ENCODE data around the gene NVL. TPM values are rescaled to one million over a fixed set of nuclear protein-coding genes. Genes with fewer than 3 reads are reported as not detected.
"Not testable (repeated sequence)": the region's sequence is repeated elsewhere in the genome, so short reads cannot be mapped to it uniquely, and the experiment has no call there.

NVL gene
- total and polyA plus RNA-seq, 9 donors, result 17.3 to 26.4 (median 21.1) TPM

DNA sequence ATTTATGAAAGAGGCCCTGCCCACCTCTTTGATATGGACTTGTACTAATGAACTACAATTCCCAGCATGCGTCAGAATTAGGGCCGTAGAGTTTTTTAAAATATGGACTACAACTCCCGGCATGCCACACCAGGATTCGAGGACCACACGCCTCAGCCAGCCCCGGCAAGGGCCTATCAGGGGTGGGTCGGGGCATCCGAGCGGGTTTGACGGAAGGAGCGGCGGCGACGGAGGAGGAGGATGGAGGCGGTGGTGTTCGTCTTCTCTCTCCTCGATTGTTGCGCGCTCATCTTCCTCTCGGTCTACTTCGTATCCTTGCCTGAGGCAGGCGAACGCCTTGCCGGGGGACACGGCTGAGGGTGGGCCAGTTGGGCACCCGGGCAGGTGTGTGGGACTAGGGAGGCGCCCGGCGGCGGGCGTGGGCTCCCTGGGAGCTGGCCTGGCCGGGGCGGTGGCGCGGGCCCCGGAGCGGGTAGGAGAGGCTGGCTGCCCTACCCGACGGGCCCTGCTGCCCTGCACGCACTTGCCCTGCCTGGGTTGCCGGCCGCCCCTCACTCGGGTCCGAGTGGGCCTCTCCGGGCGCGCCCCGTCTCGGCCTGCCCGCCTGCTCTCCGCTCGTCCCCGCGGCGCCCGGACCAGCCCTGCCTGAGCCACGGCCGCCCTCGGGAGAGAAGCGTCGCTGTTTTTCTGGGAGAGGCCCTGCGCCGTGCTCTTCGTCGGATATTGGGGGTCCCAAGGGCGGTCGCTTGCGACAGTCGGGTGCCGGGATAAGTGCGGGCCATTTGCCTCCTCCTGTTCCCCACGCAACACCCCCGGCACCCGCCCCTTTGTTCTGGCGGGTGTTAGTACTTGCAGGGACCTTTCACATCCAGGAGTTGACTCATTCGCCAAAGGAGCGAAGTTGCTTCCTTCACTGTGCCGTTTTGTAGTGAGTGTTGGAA is 27.0 kb upstream of the NVL start, which contains the start of gene CNIH4:
Gene CNIH4 (plus strand): TSS at position 195 of the 941 bp plus-strand sequence. CDS start 46 bp downstream, at position 241.
- H3K4me3 ChIP-seq (ENCODE audit: low read length), result peak within 1 kb of the TSS; percentile 84
- peak within 1 kb of the TSS; percentile 88 for H3K27ac ChIP-seq (ENCODE audit: low read length)
- peaks cover 6% of the 10 kb centered on the region for H3K36me3 ChIP-seq (ENCODE audit: control insufficient read depth, insufficient read depth, low read length)
- WGBS (ENCODE audit: insufficient coverage), result under 1% methylated on average over 53 of the region's 78 CpGs
- DNase-seq, result peak; percentile 99
- peaks cover 4% of the 10 kb centered on the region for H3K4me1 ChIP-seq (ENCODE audit: control insufficient read depth, insufficient read depth, low read length)
- no peaks in the 10 kb centered on the region for H3K27me3 ChIP-seq (ENCODE audit: control insufficient read depth, insufficient read depth, low read length)
- H3K9me3 ChIP-seq (replicated peaks; ENCODE audit: control insufficient read depth, low read depth, low read length), result no peaks in the 10 kb centered on the region

DNA sequence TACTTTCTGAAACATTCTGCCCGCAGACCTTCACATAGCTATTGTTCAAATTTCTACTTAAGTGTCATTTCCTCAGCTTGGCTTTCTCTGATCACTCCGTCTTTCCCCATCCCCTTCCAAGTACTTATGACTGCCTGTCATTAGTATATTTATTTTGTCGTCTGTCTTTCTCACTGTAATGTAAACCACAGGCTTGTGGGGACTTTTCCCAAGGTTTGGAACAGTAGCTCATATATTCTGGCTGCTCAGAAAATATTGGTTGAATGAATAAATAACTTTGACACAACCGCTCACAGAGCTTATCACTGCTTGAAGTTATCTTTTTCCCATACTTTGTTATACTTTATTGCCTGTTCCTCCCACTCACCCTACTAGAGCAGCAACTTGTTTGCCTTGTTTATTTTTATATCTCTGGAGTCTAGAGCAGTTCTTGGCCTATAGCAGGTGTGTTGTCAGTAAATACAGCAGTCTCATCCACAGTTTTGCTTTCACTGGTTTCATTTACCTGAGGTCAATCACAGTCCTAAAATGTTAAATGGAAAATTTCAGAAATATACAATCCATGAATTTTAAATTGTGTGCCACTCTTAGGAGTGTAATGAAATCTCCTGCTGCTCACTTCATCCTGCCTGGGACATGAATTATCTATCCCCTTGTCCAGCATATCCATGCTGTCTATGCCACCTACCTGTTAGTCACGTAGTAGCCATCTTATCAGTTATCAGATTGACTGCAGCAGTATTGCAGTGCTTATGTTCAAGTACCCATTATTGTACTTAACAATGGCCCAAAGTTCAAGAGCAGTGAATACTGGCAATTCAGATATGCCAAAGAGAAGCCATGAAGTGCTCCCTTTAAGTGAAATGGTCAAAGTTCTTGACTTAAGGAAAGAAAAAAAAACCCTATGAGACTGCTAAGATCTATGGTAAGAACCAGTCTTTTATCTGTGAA is 24.3 kb upstream of the NVL start:
- peaks cover 3% of the 10 kb centered on the region for H3K36me3 ChIP-seq (ENCODE audit: control insufficient read depth, insufficient read depth, low read length)
- no peak for DNase-seq

DNA sequence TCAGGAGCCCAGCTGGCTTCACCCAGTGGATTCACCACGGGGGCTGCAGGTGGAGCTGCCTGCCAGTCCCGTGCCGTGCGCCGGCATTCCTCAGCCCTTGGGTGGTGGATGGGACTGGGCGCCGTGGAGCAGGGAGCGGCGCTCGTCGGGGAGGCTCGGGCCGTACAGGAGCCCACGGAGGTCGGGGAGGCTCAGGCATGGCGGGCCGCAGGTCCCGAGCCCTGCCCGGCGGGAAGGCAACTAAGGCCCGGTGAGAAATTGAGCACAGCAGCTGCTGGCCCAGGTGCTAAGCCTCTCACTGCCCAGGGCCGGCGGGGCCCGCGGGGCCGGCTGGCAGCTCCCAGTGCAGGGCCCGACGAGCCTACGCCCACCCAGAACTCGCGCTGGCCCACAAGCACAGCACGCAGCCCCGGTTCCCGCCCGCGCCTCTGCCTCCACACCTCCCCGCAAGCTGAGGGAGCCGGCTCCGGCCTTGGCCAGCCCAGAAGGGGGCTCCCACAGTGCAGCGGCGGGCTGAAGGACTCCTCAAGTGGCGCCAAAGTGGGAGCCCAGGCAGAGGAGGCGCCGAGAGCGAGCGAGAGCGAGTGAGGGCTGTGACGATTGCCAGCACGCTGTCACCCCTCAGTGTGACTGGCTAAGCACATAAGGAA is 22.6 kb upstream of the NVL start:
- not testable (repeated sequence) for H3K27ac ChIP-seq (ENCODE audit: low read length); DNase-seq; H3K27me3 ChIP-seq (ENCODE audit: control insufficient read depth, insufficient read depth, low read length); H3K4me1 ChIP-seq (ENCODE audit: control insufficient read depth, insufficient read depth, low read length); H3K9me3 ChIP-seq (replicated peaks; ENCODE audit: control insufficient read depth, low read depth, low read length); H3K4me3 ChIP-seq (ENCODE audit: low read length); H3K36me3 ChIP-seq (ENCODE audit: control insufficient read depth, insufficient read depth, low read length)
- 92% methylated on average over 41 of the region's 49 CpGs for WGBS (ENCODE audit: insufficient coverage)

More for the DNA sequence above, 24.3 kb upstream of the NVL start:
- Histone ChIP-seq H3K4me1 (ENCODE audit: control insufficient read depth, insufficient read depth, low read length) (peaks cover 4% of the 10 kb centered on the region), H3K9me3 (replicated peaks; ENCODE audit: control insufficient read depth, low read depth, low read length) (no peaks in the 10 kb centered on the region), H3K27ac (ENCODE audit: low read length) (no peak overlapping the region), H3K4me3 (ENCODE audit: low read length) (no peak overlapping the region), H3K27me3 (ENCODE audit: control insufficient read depth, insufficient read depth, low read length) (no peaks in the 10 kb centered on the region)
- WGBS (ENCODE audit: insufficient coverage), result 76% methylated on average over 2 of the region's 5 CpGs

DNA sequence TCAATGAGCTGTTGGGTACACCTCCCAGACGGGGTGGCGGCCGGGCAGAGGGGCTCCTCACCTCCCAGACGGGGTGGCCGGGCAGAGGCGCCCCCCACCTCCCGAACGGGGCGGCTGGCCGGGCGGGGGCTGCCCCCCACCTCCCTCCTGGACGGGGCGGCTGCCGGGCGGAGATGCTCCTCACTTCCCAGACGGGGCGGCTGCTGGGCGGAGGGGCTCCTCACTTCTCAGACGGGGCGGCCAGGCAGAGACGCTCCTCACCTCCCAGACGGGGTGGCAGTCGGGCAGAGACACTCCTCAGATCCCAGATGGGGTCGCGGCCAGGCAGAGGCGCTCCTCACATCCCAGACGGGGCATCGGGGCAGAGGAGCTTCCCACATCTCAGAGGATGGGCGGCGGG is 19.7 kb upstream of the NVL start:
- WGBS (ENCODE audit: insufficient coverage), result 93% methylated on average over 10 of the region's 30 CpGs
- not testable (repeated sequence) for H3K4me1 ChIP-seq (ENCODE audit: control insufficient read depth, insufficient read depth, low read length); DNase-seq

DNA sequence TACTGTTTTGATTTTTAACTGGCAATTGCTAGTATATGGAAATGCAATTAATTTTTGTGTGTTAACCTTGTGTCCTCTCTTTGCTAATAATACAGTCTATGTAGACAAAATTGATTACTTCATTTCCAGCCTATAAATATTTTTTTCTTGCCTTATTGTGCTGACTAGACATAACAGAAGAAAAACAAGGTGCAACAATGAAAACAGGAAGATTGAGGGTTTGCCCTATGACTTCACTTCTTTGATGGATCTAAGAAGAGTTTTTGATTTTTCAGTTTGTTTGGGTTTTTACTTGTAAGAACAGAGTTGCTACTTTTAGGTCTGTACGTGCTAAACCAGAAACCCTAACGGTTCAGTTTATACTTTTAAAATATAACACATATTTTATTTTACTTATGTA is 18.2 kb upstream of the NVL start:
- no peak overlapping the region for H3K27ac ChIP-seq (ENCODE audit: low read length)
- H3K4me1 ChIP-seq (ENCODE audit: control insufficient read depth, insufficient read depth, low read length), result no peaks in the 10 kb centered on the region
- no peaks in the 10 kb centered on the region for H3K27me3 ChIP-seq (ENCODE audit: control insufficient read depth, insufficient read depth, low read length)
- no peak overlapping the region for H3K4me3 ChIP-seq (ENCODE audit: low read length)
- no peak for DNase-seq
- WGBS (ENCODE audit: insufficient coverage), result no CpG with 5 or more reads among the region's 2 CpGs
- peaks cover 12% of the 10 kb centered on the region for H3K9me3 ChIP-seq (replicated peaks; ENCODE audit: control insufficient read depth, low read depth, low read length)
- H3K36me3 ChIP-seq (ENCODE audit: control insufficient read depth, insufficient read depth, low read length), result no peaks in the 10 kb centered on the region

More for the DNA sequence above, 19.7 kb upstream of the NVL start:
- not testable (repeated sequence) for H3K27ac ChIP-seq (ENCODE audit: low read length); H3K9me3 ChIP-seq (replicated peaks; ENCODE audit: control insufficient read depth, low read depth, low read length); H3K27me3 ChIP-seq (ENCODE audit: control insufficient read depth, insufficient read depth, low read length); H3K36me3 ChIP-seq (ENCODE audit: control insufficient read depth, insufficient read depth, low read length); H3K4me3 ChIP-seq (ENCODE audit: low read length)

DNA sequence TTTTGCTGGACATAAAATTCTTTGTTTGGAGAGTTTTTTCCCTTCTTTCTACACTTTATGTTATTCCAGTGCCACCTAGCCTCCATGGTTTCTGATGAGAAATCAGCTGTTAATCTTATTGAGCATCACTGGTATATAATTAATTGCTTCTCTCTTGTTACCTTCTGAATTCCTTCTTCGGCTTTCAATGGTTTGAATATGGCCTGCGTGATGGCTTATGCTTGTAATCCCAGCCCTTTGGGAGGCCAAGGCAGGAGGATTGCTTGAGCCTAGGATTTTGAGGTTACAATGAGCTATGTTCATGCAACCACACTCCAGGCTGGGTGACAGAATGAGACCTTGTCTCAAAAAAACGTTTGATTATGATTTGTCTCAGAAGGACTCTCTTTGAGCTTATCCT is 13.7 kb upstream of the NVL start:
- H3K4me1 ChIP-seq (ENCODE audit: control insufficient read depth, insufficient read depth, low read length), result peaks cover 5% of the 10 kb centered on the region
- H3K36me3 ChIP-seq (ENCODE audit: control insufficient read depth, insufficient read depth, low read length), result no peaks in the 10 kb centered on the region
- H3K9me3 ChIP-seq (replicated peaks; ENCODE audit: control insufficient read depth, low read depth, low read length), result peaks cover 16% of the 10 kb centered on the region
- no peak overlapping the region for H3K4me3 ChIP-seq (ENCODE audit: low read length)
- no peak for DNase-seq
- whole genome bisulfite sequencing (ENCODE audit: insufficient coverage), result no CpG with 5 or more reads among the region's 3 CpGs
- no peak overlapping the region for H3K27ac ChIP-seq (ENCODE audit: low read length)
- H3K27me3 ChIP-seq (ENCODE audit: control insufficient read depth, insufficient read depth, low read length), result peaks cover 9% of the 10 kb centered on the region

DNA sequence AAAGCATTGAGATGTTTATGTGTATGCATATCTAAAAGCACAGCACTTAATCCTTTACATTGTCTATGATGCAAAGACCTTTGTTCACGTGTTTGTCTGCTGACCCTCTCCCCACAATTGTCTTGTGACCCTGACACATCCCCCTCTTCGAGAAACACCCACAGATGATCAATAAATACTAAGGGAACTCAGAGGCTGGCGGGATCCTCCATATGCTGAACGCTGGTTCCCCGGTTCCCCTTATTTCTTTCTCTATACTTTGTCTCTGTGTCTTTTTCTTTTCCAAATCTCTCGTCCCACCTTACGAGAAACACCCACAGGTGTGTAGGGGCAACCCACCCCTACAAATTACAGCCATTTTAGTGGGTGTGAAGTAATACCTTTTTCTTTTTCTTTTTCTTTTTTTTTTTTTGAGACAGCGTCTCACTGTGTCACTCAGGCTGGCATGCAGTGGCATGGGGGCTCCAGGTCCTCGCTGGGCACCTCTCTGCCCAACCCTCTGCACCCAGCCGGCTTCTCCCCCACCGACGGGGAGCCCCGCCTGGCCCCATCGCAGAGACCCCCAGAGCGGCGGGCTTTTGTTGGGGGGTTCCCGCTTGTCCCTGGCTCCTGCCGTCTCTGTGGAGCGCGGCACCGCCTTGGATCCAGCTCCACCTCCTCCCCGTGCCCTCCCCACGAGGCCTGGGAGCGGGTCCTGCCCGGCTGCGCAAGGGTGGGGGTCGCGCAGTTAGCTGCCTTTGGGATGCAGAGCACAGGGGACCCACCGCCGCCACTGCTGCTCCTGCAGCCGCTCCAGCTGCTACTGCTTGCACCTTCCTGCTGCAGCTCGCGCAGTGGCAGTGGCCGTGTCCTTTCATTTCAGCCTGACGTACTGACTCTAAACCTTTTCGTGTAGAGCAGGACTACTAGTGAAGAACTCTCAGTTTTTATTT is 10.7 kb upstream of the NVL start:
- not testable (repeated sequence) for H3K4me1 ChIP-seq (ENCODE audit: control insufficient read depth, insufficient read depth, low read length); H3K36me3 ChIP-seq (ENCODE audit: control insufficient read depth, insufficient read depth, low read length); DNase-seq; H3K27ac ChIP-seq (ENCODE audit: low read length)
- Histone ChIP-seq H3K4me3 (ENCODE audit: low read length) (peak overlapping the region; percentile 30), H3K9me3 (replicated peaks; ENCODE audit: control insufficient read depth, low read depth, low read length) (peaks cover 16% of the 10 kb centered on the region), H3K27me3 (ENCODE audit: control insufficient read depth, insufficient read depth, low read length) (peaks cover 13% of the 10 kb centered on the region)
- WGBS (ENCODE audit: insufficient coverage), result 4% methylated on average over 20 of the region's 36 CpGs

DNA sequence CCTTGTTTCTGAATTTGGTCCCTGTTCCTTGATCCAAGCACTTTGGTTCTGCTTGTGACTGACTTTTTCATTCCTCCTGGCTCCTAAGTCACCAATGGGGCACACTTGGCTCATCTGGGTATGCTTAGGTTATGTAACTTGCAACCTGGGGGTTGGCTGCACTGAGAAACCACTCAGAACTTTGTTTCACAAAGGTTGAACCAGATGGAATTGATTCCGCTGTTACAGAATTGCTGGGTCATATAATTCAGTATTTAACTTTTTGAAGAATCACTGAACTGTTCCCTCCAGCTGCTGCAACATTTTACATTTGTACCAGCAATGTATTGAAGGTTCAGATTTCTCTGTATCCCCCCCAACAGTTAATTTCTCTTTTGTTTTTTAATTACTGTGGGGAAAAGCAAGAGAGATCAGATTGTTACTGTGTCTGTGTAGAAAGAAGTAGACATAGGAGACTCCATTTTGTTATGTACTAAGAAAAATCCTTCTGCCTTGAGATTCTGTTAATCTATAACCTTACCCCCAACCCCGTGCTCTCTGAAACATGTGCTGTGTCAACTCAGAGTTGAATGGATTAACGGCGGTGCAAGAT is 9.6 kb upstream of the NVL start:
- H3K27ac ChIP-seq (ENCODE audit: low read length), result no peak overlapping the region
- H3K9me3 ChIP-seq (replicated peaks; ENCODE audit: control insufficient read depth, low read depth, low read length), result peaks cover 16% of the 10 kb centered on the region
- H3K4me3 ChIP-seq (ENCODE audit: low read length), result no peak overlapping the region
- peaks cover 13% of the 10 kb centered on the region for H3K27me3 ChIP-seq (ENCODE audit: control insufficient read depth, insufficient read depth, low read length)
- no CpG with 5 or more reads among the region's 4 CpGs for WGBS (ENCODE audit: insufficient coverage)
- H3K4me1 ChIP-seq (ENCODE audit: control insufficient read depth, insufficient read depth, low read length), result peaks cover 5% of the 10 kb centered on the region
- H3K36me3 ChIP-seq (ENCODE audit: control insufficient read depth, insufficient read depth, low read length), result no peaks in the 10 kb centered on the region
- DNase-seq, result no peak

Data from muscle of leg (tissue), 11 donors.